Erythroblast (primary cell): ENCODE measurements around the gene SLFN14.
"Not testable (repeated sequence)": the region's sequence is repeated elsewhere in the genome, so short reads cannot be mapped to it uniquely, and the experiment has no call there.

Experiments used
- GATA1 ChIP-seq: IDR thresholded peaks from 2 replicates; pipeline ENCODE4 v1.6.1; 2011; ENCODE audit warnings: low read depth, mild to moderate bottlenecking, control low read depth, low read length, moderate library complexity
- POLR2A ChIP-seq: IDR thresholded peaks from 2 replicates; pipeline ENCODE4 v1.6.1; 2011; ENCODE audit warnings: mild to moderate bottlenecking, low read length

DNA sequence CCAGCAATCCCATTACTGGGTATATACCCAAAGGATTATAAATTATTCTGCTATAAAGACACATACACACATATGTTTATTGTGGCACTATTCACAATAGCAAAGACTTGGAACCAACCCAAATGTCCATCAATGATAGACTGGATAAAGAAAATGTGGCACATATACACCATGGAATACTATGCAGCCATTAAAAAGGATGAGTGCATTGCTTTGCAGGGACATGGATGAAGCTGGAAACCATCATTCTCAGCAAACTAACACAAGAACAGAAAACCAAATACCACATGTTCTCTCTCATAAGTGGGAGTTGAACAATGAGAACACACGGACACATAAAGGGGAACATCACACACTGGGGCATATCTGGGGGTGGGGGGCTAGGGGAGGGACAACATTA lies 31.3 kb downstream of the SLFN14 start:
- TF ChIP-seq POLR2A, GATA1: not testable (repeated sequence)
